K562 (cell line): ENCODE results near the gene BICD1. TPM values are rescaled to one million over a fixed set of nuclear protein-coding genes. Genes with fewer than 3 reads are reported as not detected.

Source experiments
- ATAC-seq: fragments of 200-7000 bp; cut with Tn5 transposase; 3 replicates; pipeline ENCODE4 v1.9.1; 2020; ENCODE audit warnings: moderate library complexity
- BruUV-seq: library from RNA; stranded (reverse); fragments of 400-500 nt; replicated peaks from 2 replicates; lab custom pipeline; 2021; lab: Mats Ljungman, UMichigan
- CTCF ChIA-PET: fragments of 300-600 bp; formaldehyde crosslinking; extraction: SDS; loops from one replicate; lab custom pipeline; 2021; ENCODE audit warnings: low intra/inter-chr PET ratio; lab: Yijun Ruan, JAX
- POLR2A ChIA-PET: fragments of 300-600, 350-650 bp; sonication (Branson Sonifier 250); formaldehyde crosslinking; extraction: SDS; loops from one replicate; lab custom pipeline; 2021; ENCODE audit warnings: antibody characterized with exemption, inconsistent platforms; lab: Yijun Ruan, JAX
- DNase-seq, 4 experiments: peaks; one replicate each; pipeline versions ENCODE4 v3.0.0 to v3.0.0-alpha.2; 2011 to 2018; ENCODE audit warnings: low spot score in 3 of 4, mixed read lengths in 3 of 4; ENCODE audit errors: extremely low read depth in 1 of 4
- FAIRE-seq: peaks from 2 replicates; lab custom pipeline; 2011; peaks lifted over from hg19 to GRCh38; lab: Jason Lieb, UNC
- H2AFZ ChIP-seq: 2 replicates; pipeline ENCODE4 v1.6.0; 2011; ENCODE audit warnings: low read depth, low read length, control low read depth, inconsistent platforms
- H3K27ac ChIP-seq: fragments of 200-600 bp; 3 replicates; pipeline ENCODE4 v1.8.0; 2011; ENCODE audit warnings: low read depth, mild to moderate bottlenecking, control low read depth, inconsistent platforms, low read length, moderate library complexity, mixed read lengths; ENCODE audit errors: extremely low read depth
- H3K27me3 ChIP-seq, 2 experiments: fragments of 300-600 bp in 1 of 2; 2 replicates in 1 of 2; 3 replicates in 1 of 2; pipeline versions ENCODE4 v1.6.0 to v1.8.0; 2011; ENCODE audit warnings: inconsistent platforms in 2 of 2, low read length in 2 of 2, mild to moderate bottlenecking in 1 of 2, mixed read lengths in 1 of 2, moderate library complexity in 1 of 2; ENCODE audit not compliant: control insufficient read depth in 2 of 2, insufficient read depth in 2 of 2
- H3K36me3 ChIP-seq: fragments of 300-600 bp; 3 replicates; pipeline ENCODE4 v1.8.0; 2011; ENCODE audit warnings: mild to moderate bottlenecking, low read length, inconsistent platforms; ENCODE audit not compliant: control insufficient read depth, insufficient read depth
- H3K4me1 ChIP-seq, 2 experiments: fragments of 200-600 bp in 1 of 2; replicated peaks in 1 of 2; 2 replicates in 1 of 2; 3 replicates in 1 of 2; pipeline versions ENCODE4 v1.5.1 to v1.8.0; 2011; ENCODE audit warnings: inconsistent platforms in 2 of 2, low read length in 2 of 2, mild to moderate bottlenecking in 1 of 2, mixed read lengths in 1 of 2, moderate library complexity in 1 of 2; ENCODE audit not compliant: control insufficient read depth in 2 of 2, insufficient read depth in 2 of 2
- H3K4me2 ChIP-seq: 2 replicates; pipeline ENCODE4 v1.6.1; 2011; ENCODE audit warnings: low read length, control low read depth, inconsistent platforms, mixed read lengths; ENCODE audit not compliant: insufficient read depth
- H3K4me3 ChIP-seq: fragments of 200-600 bp; sonication (generic), shearing (Covaris generic); 2 replicates; pipeline ENCODE4 v1.5.1; 2016; ENCODE audit warnings: control low read depth, inconsistent platforms
- H3K79me2 ChIP-seq: fragments of 200-600 bp; 3 replicates; pipeline ENCODE4 v1.8.0; 2011; ENCODE audit warnings: low read length, inconsistent platforms; ENCODE audit not compliant: control insufficient read depth, insufficient read depth
- H3K9ac ChIP-seq, 2 experiments: 2 replicates each; pipeline versions ENCODE4 v1.6.0 to v1.6.1; 2011; ENCODE audit warnings: low read depth in 2 of 2, low read length in 2 of 2, control low read depth in 1 of 2, inconsistent platforms in 1 of 2, mild to moderate bottlenecking in 1 of 2, mixed read lengths in 1 of 2; ENCODE audit not compliant: insufficient read depth in 1 of 2
- H3K9me1 ChIP-seq: one replicate; pipeline ENCODE4 v1.6.0; 2011; ENCODE audit warnings: inconsistent platforms, mild to moderate bottlenecking, low read length, moderate library complexity; ENCODE audit not compliant: control insufficient read depth, insufficient read depth
- H3K9me3 ChIP-seq: replicated peaks from 2 replicates; pipeline ENCODE4 v1.5.1; 2011; ENCODE audit warnings: low read depth, low read length, inconsistent platforms; ENCODE audit not compliant: control insufficient read depth, insufficient read depth
- H4K20me1 ChIP-seq: replicated peaks from 2 replicates; pipeline ENCODE4 v1.6.1; 2011; ENCODE audit warnings: low read length, inconsistent platforms, mixed read lengths; ENCODE audit not compliant: control insufficient read depth, insufficient read depth
- ATF3 ChIP-seq, 2 experiments: fragments of 450-650 bp in 1 of 2; sonication (generic) in 1 of 2; formaldehyde crosslinking in 1 of 2; IDR thresholded peaks in 1 of 2; conservative IDR thresholded peaks in 1 of 2; 2 replicates each; pipeline versions ENCODE4 v1.6.1 to v1.8.1; 2016 to 2023; ENCODE audit warnings: mild to moderate bottlenecking in 2 of 2, moderate library complexity in 2 of 2, inconsistent platforms in 1 of 2, missing genetic modification reagents in 1 of 2
- BACH1 ChIP-seq: fragments of 200-800 bp; sonication (Bioruptor generic); IDR thresholded peaks from 2 replicates; pipeline ENCODE4 v1.6.1; 2016; ENCODE audit warnings: missing genetic modification characterization, missing compliant biosample characterization
- CEBPB ChIP-seq: fragments of 450-650 bp; IDR thresholded peaks from 2 replicates; pipeline ENCODE4 v1.6.1; 2016; ENCODE audit warnings: missing genetic modification characterization, missing compliant biosample characterization
- ETV6 ChIP-seq, 3 experiments: fragments of 150-350 bp in 1 of 3; sonication (generic) in 1 of 3; formaldehyde crosslinking in 1 of 3; IDR thresholded peaks; 2 replicates each; pipeline versions ENCODE4 v1.6.1 to v1.8.0; 2014 to 2022; ENCODE audit warnings: borderline replicate concordance in 2 of 3, low read depth in 2 of 3, antibody characterized with exemption in 1 of 3, low read length in 1 of 3, mild to moderate bottlenecking in 1 of 3, missing genetic modification reagents in 1 of 3
- NRF1 ChIP-seq, 2 experiments: fragments of 450-650 bp; IDR thresholded peaks in 1 of 2; conservative IDR thresholded peaks in 1 of 2; 2 replicates each; pipeline ENCODE4 v1.6.1; 2014; ENCODE audit warnings: mild to moderate bottlenecking in 2 of 2
- PHF8 ChIP-seq: fragments of 200-600 bp; sonication (generic); IDR thresholded peaks from 2 replicates; pipeline ENCODE4 v1.6.1; 2012; ENCODE audit warnings: mixed run types, mild to moderate bottlenecking, inconsistent platforms, low read length, moderate library complexity, borderline replicate concordance
- SOX6 ChIP-seq: fragments of 450-650 bp; IDR thresholded peaks from 2 replicates; pipeline ENCODE4 v1.6.1; 2014; ENCODE audit warnings: mild to moderate bottlenecking
- TARDBP ChIP-seq: fragments of 450-650 bp; IDR thresholded peaks from 2 replicates; pipeline ENCODE4 v1.6.1; 2016
- USF2 ChIP-seq: sonication (generic); formaldehyde crosslinking; IDR thresholded peaks from 2 replicates; pipeline ENCODE4 v1.5.0; 2020; ENCODE audit warnings: missing genetic modification reagents
- ZBTB49 ChIP-seq: sonication (generic); formaldehyde crosslinking; IDR thresholded peaks from 2 replicates; pipeline ENCODE4 v1.8.0; 2022; ENCODE audit warnings: missing genetic modification reagents, mild to moderate bottlenecking, borderline replicate concordance
- ZNF232 ChIP-seq: sonication (generic); formaldehyde crosslinking; IDR thresholded peaks from 2 replicates; pipeline ENCODE4 v1.8.0; 2022; ENCODE audit warnings: mild to moderate bottlenecking, missing genetic modification reagents
- ZNF717 ChIP-seq: fragments of 250-450 bp; sonication (Bioruptor Pico); IDR thresholded peaks from 2 replicates; pipeline ENCODE4 v1.5.0; 2021
- WGBS: fragments of 100-300 bp; shearing (Covaris generic); methylation state at CpG from one replicate; pipeline ENCODE4 v1.1.6; 2016; ENCODE audit warnings: low coverage, mixed read lengths; ENCODE audit not compliant: insufficient coverage; ENCODE audit errors: missing lambda C conversion rate; 5-methylcytosine and 5-hydroxymethylcytosine counted together
- in situ Hi-C: fragments of 300-500 bp; cut with MboI; formaldehyde crosslinking; loops from 4 replicates; pipeline ENCODE4 v1.15.0; 2018; ENCODE audit warnings: inconsistent platforms, mixed read lengths
- intact Hi-C: fragments of 100-400 bp; cut with micrococcal nuclease; formaldehyde crosslinking; loops from 2 replicates; pipeline ENCODE4 v1.14.2; 2022
- polyA plus RNA-seq, 8 experiments: library from polyadenylated mRNA; depleted of rRNA in 4 of 8; stranded (reverse) in 5 of 8; unstranded in 3 of 8; fragments of >200 nt; fragmentation: Nextera tagmentation in 2 of 8; fragmentation: Illumina TruSeq in 1 of 8; extraction: Ambion mirVana in 2 of 8; extraction: Trizol in 1 of 8; gene quantifications; 2 replicates each; pipeline versions ENCODE4 v1.2.1 to v1.2.3, GENCODE V29; 2011 to 2014; ENCODE audit warnings: inconsistent platforms in 1 of 8, missing spikeins in 1 of 8
- total RNA-seq, 7 experiments: library from RNA; depleted of rRNA in 6 of 7; stranded (reverse); fragments of >200 nt in 6 of 7; fragmentation: Illumina TruSeq in 2 of 7; extraction: Trizol in 2 of 7; gene quantifications; 2 replicates each; pipeline versions ENCODE4 v1.2.1 to v1.2.3, GENCODE V29; 2011 to 2021; ENCODE audit warnings: low replicate concordance in 1 of 7

Gene BICD1
- total and polyA plus RNA-seq, 9 of the 15 experiments (the other 6 are each of a cell fraction or from before 2014, with no cell fraction given) = 3.5 to 21.1 (median 12.5) TPM

GRCh38 chr12:32290411-32290810 lies 183.8 kb downstream of the BICD1 start (continued):
- TF ChIP-seq ZBTB49 (CRISPR knock-in tag) (no peak), NRF1 (conservative IDR thresholded peaks at IDR 0.05 in 1 of 2, IDR thresholded peaks at IDR 0.05 in 1 of 2) (peak; percentile 22 to 26; a peak in 1 of 4 replicates), SOX6 (no peak), ATF3 (IDR thresholded peaks at IDR 0.05) (no peak), ATF3 (CRISPR knock-in tag; conservative IDR thresholded peaks at IDR 0.05) (no peak), CEBPB (no peak), TARDBP (no peak), ZNF232 (no peak)

- Histone ChIP-seq H3K4me1 (peaks cover 0 to 13% of the 10 kb centered on the region in 2 experiments; a peak in 4 of 5 replicates), H3K9me1 (no peaks in the 10 kb centered on the region), H4K20me1 (no peaks in the 10 kb centered on the region), H3K36me3 (no peaks in the 10 kb centered on the region), H2AFZ (no peak overlapping the region), H3K79me2 (no peaks in the 10 kb centered on the region), H3K4me2 (no peak overlapping the region), H3K27ac (no peak overlapping the region), H3K4me3 (no peak overlapping the region), H3K9ac (no peak overlapping the region), H3K27me3 (no peaks in the 10 kb centered on the region), H3K9me3 (no peaks in the 10 kb centered on the region)
- no TSS peak for BruUV-seq
- DNase-seq = no peak
- no peak for FAIRE-seq
- POLR2A ChIA-PET = no interaction called here
- CTCF ChIA-PET = no interaction called here
- intact Hi-C loops = no loop called here
- ATAC-seq = no peak
- TF ChIP-seq ZNF717 (CRISPR knock-in tag) (no peak), BACH1 (tag) (no peak), USF2 (CRISPR knock-in tag) (peak; percentile 19; the same call in 1 of the 2 replicates), PHF8 (no peak), CEBPB (0 out of 2 replicates have a peak, but pooled peaks have one; percentile 31), ETV6 (IDR thresholded peaks at IDR 0.05; ENCODE audit: borderline replicate concordance in 1 of 2, low read depth in 2 of 2, low read length in 1 of 2) (no peak), ETV6 (CRISPR knock-in tag; IDR thresholded peaks at IDR 0.05; ENCODE audit: borderline replicate concordance) (no peak)
- in situ Hi-C loops = no loop called here
- 69% methylated on average over 4 of the region's 4 CpGs for WGBS
Observed at GRCh38 chr12:32292151-32292550, 185.5 kb downstream of the BICD1 start.
